HEK293 (cell line): Measurements from ENCODE around the gene MESP2.

ENCODE experiments used
- ZBTB1 ChIP-seq: fragments of 450-650 bp; formaldehyde crosslinking; IDR thresholded peaks from 2 replicates; pipeline ENCODE4 v1.5.1; 2016; ENCODE audit warnings: missing biosample characterization, missing genetic modification characterization
- ZNF169 ChIP-seq: fragments of 450-650 bp; formaldehyde crosslinking; IDR thresholded peaks from 2 replicates; pipeline ENCODE4 v1.5.1; 2016; ENCODE audit warnings: missing biosample characterization, missing genetic modification characterization
- TF ChIP-seq, protein P1 (sequence below): fragments of 450-650 bp; formaldehyde crosslinking; IDR thresholded peaks from 2 replicates; pipeline ENCODE4 v1.5.1; 2016; ENCODE audit warnings: missing biosample characterization, missing genetic modification characterization

DNA sequence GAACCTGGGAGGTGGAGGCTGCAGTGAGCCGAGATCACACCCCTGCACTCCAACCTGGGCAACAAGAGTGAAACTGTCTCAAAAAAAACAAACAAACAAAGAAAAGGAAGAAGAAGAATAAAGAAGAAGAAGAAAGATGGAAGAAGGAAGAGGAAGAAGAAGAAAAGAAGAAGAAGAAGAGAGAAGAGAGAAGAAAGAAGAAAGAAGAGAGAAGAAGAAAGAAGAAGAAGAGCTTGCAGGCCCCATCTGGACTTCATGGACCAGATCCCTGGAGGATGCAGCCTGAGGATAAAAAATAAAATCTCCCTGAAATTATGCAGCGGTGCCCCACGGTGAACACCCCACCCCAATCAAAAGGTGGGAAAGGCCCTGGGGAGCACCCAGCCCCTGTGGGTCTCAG is 16.3 kb upstream of the MESP2 start:
- no peak for TF ChIP-seq ZNF169 (tag by site-specific recombination)
- no peak for TF ChIP-seq ZBTB1
- TF ChIP-seq, protein P1, sequence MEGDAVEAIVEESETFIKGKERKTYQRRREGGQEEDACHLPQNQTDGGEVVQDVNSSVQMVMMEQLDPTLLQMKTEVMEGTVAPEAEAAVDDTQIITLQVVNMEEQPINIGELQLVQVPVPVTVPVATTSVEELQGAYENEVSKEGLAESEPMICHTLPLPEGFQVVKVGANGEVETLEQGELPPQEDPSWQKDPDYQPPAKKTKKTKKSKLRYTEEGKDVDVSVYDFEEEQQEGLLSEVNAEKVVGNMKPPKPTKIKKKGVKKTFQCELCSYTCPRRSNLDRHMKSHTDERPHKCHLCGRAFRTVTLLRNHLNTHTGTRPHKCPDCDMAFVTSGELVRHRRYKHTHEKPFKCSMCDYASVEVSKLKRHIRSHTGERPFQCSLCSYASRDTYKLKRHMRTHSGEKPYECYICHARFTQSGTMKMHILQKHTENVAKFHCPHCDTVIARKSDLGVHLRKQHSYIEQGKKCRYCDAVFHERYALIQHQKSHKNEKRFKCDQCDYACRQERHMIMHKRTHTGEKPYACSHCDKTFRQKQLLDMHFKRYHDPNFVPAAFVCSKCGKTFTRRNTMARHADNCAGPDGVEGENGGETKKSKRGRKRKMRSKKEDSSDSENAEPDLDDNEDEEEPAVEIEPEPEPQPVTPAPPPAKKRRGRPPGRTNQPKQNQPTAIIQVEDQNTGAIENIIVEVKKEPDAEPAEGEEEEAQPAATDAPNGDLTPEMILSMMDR (tag by site-specific recombination) = no peak
